B cell (primary cell): ENCODE measurements around the gene DKK2. TPM values are rescaled to one million over a fixed set of nuclear protein-coding genes. Genes with fewer than 3 reads are reported as not detected.

Source experiments
- ATAC-seq: fragments of 200-7000 bp; cut with Tn5 transposase; one replicate; pipeline ENCODE4 v1.10.0; 2021; ENCODE audit warnings: low read depth, mild to moderate bottlenecking, moderate number of reproducible peaks, moderate library complexity
- CTCF ChIA-PET: fragments of 350-600 bp; sonication (Branson Sonifier 250); formaldehyde crosslinking; loops from one replicate; lab custom pipeline; 2021; ENCODE audit warnings: antibody characterized with exemption, inconsistent platforms; lab: Charles Lee
- POLR2A ChIA-PET: fragments of 350-600 bp; sonication (Branson Sonifier 250); formaldehyde crosslinking; loops from one replicate; lab custom pipeline; 2021; ENCODE audit warnings: antibody characterized with exemption; lab: Charles Lee
- DNase-seq: peaks from one replicate; pipeline ENCODE4 v3.0.0; 2013
- H2AFZ ChIP-seq: 2 replicates; pipeline ENCODE4 v1.6.1; 2012; ENCODE audit warnings: mild to moderate bottlenecking, low read depth, low read length; ENCODE audit not compliant: insufficient read depth, poor library complexity, severe bottlenecking
- H3K27ac ChIP-seq, 2 donors: 1 replicate in 1 of 2; 2 replicates in 1 of 2; pipeline ENCODE4 v1.5.1; 2012 to 2013; ENCODE audit warnings: low read length in 2 of 2, mild to moderate bottlenecking in 2 of 2, moderate library complexity in 1 of 2
- H3K27me3 ChIP-seq, 4 experiments: fragments of 200-600 bp in 1 of 4; sonication (generic) in 1 of 4; replicated peaks in 1 of 4; 1 replicate in 2 of 4; 2 replicates in 2 of 4; pipeline versions ENCODE4 v1.6.1 to v1.7.0; 2013 to 2016; ENCODE audit warnings: low read length in 3 of 4, mild to moderate bottlenecking in 2 of 4, mixed read lengths in 1 of 4, moderate library complexity in 1 of 4; ENCODE audit not compliant: insufficient read depth in 4 of 4, control insufficient read depth in 3 of 4; ENCODE audit errors: control extremely low read depth in 1 of 4
- H3K36me3 ChIP-seq, 2 experiments: replicated peaks in 1 of 2; 1 replicate in 1 of 2; 2 replicates in 1 of 2; pipeline versions ENCODE4 v1.6.1 to v1.7.1; 2013; ENCODE audit warnings: low read length in 1 of 2; ENCODE audit not compliant: insufficient read depth in 2 of 2, control insufficient read depth in 1 of 2; ENCODE audit errors: control extremely low read depth in 1 of 2, extremely low read depth in 1 of 2
- H3K4me1 ChIP-seq, 2 donors: fragments of 200-600 bp in 1 of 2; sonication (generic) in 1 of 2; 1 replicate in 1 of 2; 2 replicates in 1 of 2; pipeline versions ENCODE4 v1.5.1 to v1.6.1; 2013 to 2017; ENCODE audit warnings: low read length in 2 of 2; ENCODE audit not compliant: control insufficient read depth in 2 of 2, insufficient read depth in 2 of 2
- H3K4me2 ChIP-seq: replicated peaks from 2 replicates; pipeline ENCODE3; 2012; ENCODE audit warnings: mild to moderate bottlenecking, low read depth, low read length; ENCODE audit not compliant: poor library complexity, severe bottlenecking
- H3K4me3 ChIP-seq, 5 experiments: fragments of 200-600 bp in 1 of 5; sonication (generic) in 1 of 5; 1 replicate in 3 of 5; 2 replicates in 2 of 5; pipeline versions ENCODE4 v1.5.1 to v1.7.0; 2011 to 2016; ENCODE audit warnings: low read length in 4 of 5, mild to moderate bottlenecking in 4 of 5, low read depth in 2 of 5, control low read depth in 1 of 5, moderate library complexity in 1 of 5; ENCODE audit not compliant: insufficient read depth in 1 of 5; ENCODE audit errors: control extremely low read depth in 1 of 5, extremely low read depth in 1 of 5
- H3K79me2 ChIP-seq: fragments of 200-600 bp; sonication (generic); one replicate; pipeline ENCODE4 v1.6.0; 2016; ENCODE audit warnings: low read length; ENCODE audit not compliant: control insufficient read depth, insufficient read depth
- H3K9ac ChIP-seq: fragments of 200-600 bp; sonication (generic); 2 replicates; pipeline ENCODE4 v1.6.1; 2017; ENCODE audit warnings: mild to moderate bottlenecking, low read length, moderate library complexity
- H3K9me3 ChIP-seq, 3 donors: one replicate each; pipeline versions ENCODE4 v1.6.1 to v1.7.1; 2013; ENCODE audit warnings: low read length in 2 of 3; ENCODE audit not compliant: control insufficient read depth in 2 of 3, insufficient read depth in 1 of 3; ENCODE audit errors: control extremely low read depth in 1 of 3
- H4K20me1 ChIP-seq: 2 replicates; pipeline ENCODE4 v1.6.0; 2012; ENCODE audit warnings: mild to moderate bottlenecking, low read length; ENCODE audit not compliant: insufficient read depth, control insufficient read depth, poor library complexity, severe bottlenecking
- H3K27ac Mint-ChIP-seq: one replicate; pipeline ENCODE4 v1.8.0; 2021; ENCODE audit warnings: mixed read lengths
- H3K27me3 Mint-ChIP-seq: one replicate; pipeline ENCODE4 v1.8.0; 2021; ENCODE audit warnings: mixed read lengths
- H3K4me1 Mint-ChIP-seq: one replicate; pipeline ENCODE4 v1.8.0; 2021; ENCODE audit warnings: mixed read lengths
- H3K4me3 Mint-ChIP-seq: one replicate; pipeline ENCODE4 v1.8.0; 2021; ENCODE audit warnings: mixed read lengths
- H3K9me3 Mint-ChIP-seq: one replicate; pipeline ENCODE4 v1.8.0; 2022; ENCODE audit warnings: mixed read lengths; ENCODE audit not compliant: insufficient read depth
- CTCF ChIP-seq: fragments of 200-600 bp; IDR thresholded peaks from one replicate; pipeline ENCODE4 v1.8.0; 2022; ENCODE audit warnings: antibody characterized with exemption, mild to moderate bottlenecking
- EZH2 ChIP-seq: IDR thresholded peaks from 2 replicates; pipeline ENCODE4 v1.6.1; 2012; ENCODE audit warnings: borderline replicate concordance, low read depth, mild to moderate bottlenecking, moderate library complexity, low read length; ENCODE audit not compliant: insufficient read depth, poor library complexity, severe bottlenecking
- WGBS: methylation state at CpG from one replicate; pipeline ENCODE4 v1.1.5; 2013; ENCODE audit warnings: missing lambda C conversion rate; ENCODE audit not compliant: insufficient coverage; 5-methylcytosine and 5-hydroxymethylcytosine counted together
- intact Hi-C: fragments of 100-400 bp; cut with micrococcal nuclease; formaldehyde crosslinking; loops from one replicate; pipeline ENCODE4 v1.10.0; 2022
- polyA plus RNA-seq: library from polyadenylated mRNA; depleted of rRNA; stranded (reverse); fragments of >200 nt; gene quantifications from 2 replicates; pipeline ENCODE4 v1.2.3, GENCODE V29; 2012
- total RNA-seq, 2 donors: library from RNA; stranded (reverse); fragments of 120-200 nt in 1 of 2; gene quantifications; 1 replicate in 1 of 2; 2 replicates in 1 of 2; pipeline versions ENCODE4 v1.2.3 to v1.2.4, GENCODE V29; 2013 to 2022

DKK2 gene
- total and polyA plus RNA-seq, 2 donors (not counting 1 experiment from before 2014, with no cell fraction given): not detected

GRCh38 chr4:106898621-106899230 is 137.4 kb downstream of the DKK2 start:
- H3K4me3 Mint-ChIP-seq: no peak overlapping the region
- no peaks in the 10 kb centered on the region for H3K27me3 ChIP-seq
- intact Hi-C loops: no loop called here
- H4K20me1 ChIP-seq: no peaks in the 10 kb centered on the region
- no peak overlapping the region for H2AFZ ChIP-seq
- no peak for ATAC-seq
- no peaks in the 10 kb centered on the region for H3K36me3 ChIP-seq
- peaks cover 0 to 3% (median 0%) of the 10 kb centered on the region in 3 donors for H3K9me3 ChIP-seq
- H3K9ac ChIP-seq: no peak overlapping the region
- ChIA-PET POLR2A (no interaction called here), CTCF (no interaction called here)
- no peaks in the 10 kb centered on the region for H3K9me3 Mint-ChIP-seq
- TF ChIP-seq EZH2 (no peak), CTCF (peak; percentile 40)
- H3K4me1 ChIP-seq: no peaks in the 10 kb centered on the region
- H3K27me3 Mint-ChIP-seq: no peaks in the 10 kb centered on the region
- H3K79me2 ChIP-seq: no peaks in the 10 kb centered on the region
- no peak for DNase-seq
- H3K27ac Mint-ChIP-seq: no peak overlapping the region
- no peak overlapping the region for H3K27ac ChIP-seq
- H3K4me3 ChIP-seq: no peak overlapping the region
- no CpG with 5 or more reads among the region's 4 CpGs for WGBS
- no peaks in the 10 kb centered on the region for H3K4me1 Mint-ChIP-seq
- no peak overlapping the region for H3K4me2 ChIP-seq

DNA sequence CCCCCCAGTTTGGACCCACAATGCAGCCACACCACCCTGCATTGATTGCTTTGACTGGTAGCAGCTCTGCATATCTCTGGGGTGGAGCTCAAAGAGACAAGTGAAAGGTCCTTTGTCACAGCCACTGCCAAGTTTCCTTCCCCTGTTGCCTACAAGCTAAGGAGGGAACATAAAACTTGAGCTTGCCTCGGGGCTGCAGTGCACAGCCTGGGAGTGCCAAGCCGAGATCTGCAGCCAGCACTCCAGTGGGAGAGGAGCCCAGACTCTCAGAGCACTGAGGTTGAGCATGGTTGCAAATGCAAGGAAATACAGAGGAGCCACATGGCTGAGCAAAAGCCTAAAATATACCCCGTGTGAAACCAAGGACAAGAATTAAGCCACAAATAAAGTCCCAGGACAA is 142.2 kb downstream of the DKK2 start:
- H3K4me3 Mint-ChIP-seq: no peak overlapping the region
- no peaks in the 10 kb centered on the region for H3K4me1 Mint-ChIP-seq
- Histone ChIP-seq H3K9ac (no peak overlapping the region), H3K36me3 (no peaks in the 10 kb centered on the region), H4K20me1 (no peaks in the 10 kb centered on the region), H3K79me2 (no peaks in the 10 kb centered on the region), H3K27me3 (no peaks in the 10 kb centered on the region), H2AFZ (no peak overlapping the region), H3K4me1 (no peaks in the 10 kb centered on the region), H3K4me3 (no peak overlapping the region), H3K9me3 (peaks cover 0 to 11% (median 0%) of the 10 kb centered on the region in 3 donors), H3K27ac (no peak overlapping the region), H3K4me2 (no peak overlapping the region)
- H3K9me3 Mint-ChIP-seq: no peaks in the 10 kb centered on the region
- 58% methylated on average over 3 of the region's 3 CpGs for WGBS
- ChIA-PET POLR2A (no interaction called here), CTCF (interaction anchor here (0.6 kb wide), 1 partner anchor 761 kb away, joined by 4 read pairs; no protein-coding TSS in a partner anchor)
- no peak for TF ChIP-seq EZH2
- no peak for TF ChIP-seq CTCF
- H3K27ac Mint-ChIP-seq: no peak overlapping the region
- intact Hi-C loops: no loop called here
- no peaks in the 10 kb centered on the region for H3K27me3 Mint-ChIP-seq
- ATAC-seq (no peak), DNase-seq (no peak)
